BJ (cell line): ENCODE measurements around the gene SMYD2. TPM values are rescaled to one million over a fixed set of nuclear protein-coding genes. Genes with fewer than 3 reads are reported as not detected.

Experiments used
- CTCF ChIA-PET: fragments of 350-600 bp; formaldehyde crosslinking; extraction: SDS; loops from one replicate; lab custom pipeline; 2021; ENCODE audit warnings: antibody characterized with exemption, inconsistent platforms; lab: Yijun Ruan, JAX
- POLR2A ChIA-PET: fragments of 300-600 bp; sonication (Branson Sonifier 250); formaldehyde crosslinking; extraction: SDS; loops from one replicate; lab custom pipeline; 2021; ENCODE audit warnings: antibody characterized with exemption; lab: Charles Lee
- DNase-seq: peaks from one replicate; pipeline ENCODE4 v3.0.0-alpha.2; 2011; ENCODE audit warnings: low read depth
- H3K27me3 ChIP-seq: 2 replicates; pipeline ENCODE4 v1.6.0; 2011; ENCODE audit warnings: low read length; ENCODE audit not compliant: control insufficient read depth, insufficient read depth
- H3K36me3 ChIP-seq: 2 replicates; pipeline ENCODE4 v1.5.1; 2011; ENCODE audit warnings: low read length; ENCODE audit not compliant: control insufficient read depth, insufficient read depth
- H3K4me3 ChIP-seq: 2 replicates; pipeline ENCODE4 v1.5.1; 2011; ENCODE audit warnings: low read depth, mild to moderate bottlenecking, control low read depth, low read length
- CTCF ChIP-seq: IDR thresholded peaks from 2 replicates; pipeline ENCODE4 v1.5.1; 2011; ENCODE audit warnings: low read depth, mild to moderate bottlenecking, control low read depth, inconsistent platforms, low read length, moderate library complexity; ENCODE audit not compliant: insufficient read depth
- polyA plus RNA-seq: library from polyadenylated mRNA; depleted of rRNA; stranded (reverse); fragments of >200 nt; gene quantifications from 2 replicates; pipeline ENCODE4 v1.2.3, GENCODE V29; 2011

The SMYD2 gene
- polyA plus RNA-seq, 1 experiment: 41.5 TPM

GRCh38 chr1:214277704-214278635 is 3.0 kb upstream of the SMYD2 start:
- H3K27me3 ChIP-seq: peaks cover 2% of the 10 kb centered on the region
- no peaks in the 10 kb centered on the region for H3K36me3 ChIP-seq
- POLR2A ChIA-PET: no interaction called here
- TF ChIP-seq CTCF: no peak
- CTCF ChIA-PET: interaction anchor here (0.7 to 3.8 kb wide), 5 partner anchors 16 to 51 kb away, joined by 4 to 29 read pairs (median 6); no protein-coding TSS in a partner anchor
- no peak overlapping the region for H3K4me3 ChIP-seq
- DNase-seq: no peak

GRCh38 chr1:214280386-214281020 is 456 bp upstream of the SMYD2 start:
- CTCF ChIA-PET: interaction anchor here (1.0 to 1.6 kb wide), 3 partner anchors 16 to 20 kb away, joined by 4 to 5 read pairs (median 4); no protein-coding TSS in a partner anchor
- POLR2A ChIA-PET: no interaction called here
- no peak for DNase-seq
- Histone ChIP-seq H3K27me3 (no peaks in the 10 kb centered on the region; the same call in 1 of the 2 replicates), H3K4me3 (peak overlapping the region; percentile 74), H3K36me3 (no peaks in the 10 kb centered on the region)
- no peak for TF ChIP-seq CTCF

- no peak for TF ChIP-seq CTCF
- POLR2A ChIA-PET: no interaction called here
- no peak for DNase-seq
- no peaks in the 10 kb centered on the region for H3K27me3 ChIP-seq
- H3K36me3 ChIP-seq: no peaks in the 10 kb centered on the region
- CTCF ChIA-PET: interaction anchor here (2.2 kb wide), 1 partner anchor 21 kb away, joined by 10 read pairs; no protein-coding TSS in a partner anchor
- H3K4me3 ChIP-seq: peak overlapping the region; percentile 74
Measured at GRCh38 chr1:214281720-214282629, 1.0 kb downstream of the SMYD2 start.

GRCh38 chr1:214282630-214283242 is 1.8 kb downstream of the SMYD2 start:
- no peak overlapping the region for H3K4me3 ChIP-seq
- DNase-seq: no peak
- H3K27me3 ChIP-seq: no peaks in the 10 kb centered on the region
- ChIA-PET CTCF (interaction anchor here (1.0 to 2.2 kb wide), 3 partner anchors 21 to 48 kb away, joined by 3 to 10 read pairs (median 3); no protein-coding TSS in a partner anchor), POLR2A (no interaction called here)
- TF ChIP-seq CTCF: no peak
- no peaks in the 10 kb centered on the region for H3K36me3 ChIP-seq
